Stimulated activated CD4-positive, alpha-beta T cell treated with anti-CD3 and anti-CD28 coated beads, Interleukin-1b, Interleukin-23, amount 100 ng/mL, for 1 hour (primary cell): Measurements from ENCODE around the gene KLHL8.

Experiments used
- DNase-seq, 2 donors: peaks; one replicate each; pipeline ENCODE4 v3.0.0-alpha.2; 2020; ENCODE audit warnings: low read depth in 2 of 2

KLHL8 gene

DNA sequence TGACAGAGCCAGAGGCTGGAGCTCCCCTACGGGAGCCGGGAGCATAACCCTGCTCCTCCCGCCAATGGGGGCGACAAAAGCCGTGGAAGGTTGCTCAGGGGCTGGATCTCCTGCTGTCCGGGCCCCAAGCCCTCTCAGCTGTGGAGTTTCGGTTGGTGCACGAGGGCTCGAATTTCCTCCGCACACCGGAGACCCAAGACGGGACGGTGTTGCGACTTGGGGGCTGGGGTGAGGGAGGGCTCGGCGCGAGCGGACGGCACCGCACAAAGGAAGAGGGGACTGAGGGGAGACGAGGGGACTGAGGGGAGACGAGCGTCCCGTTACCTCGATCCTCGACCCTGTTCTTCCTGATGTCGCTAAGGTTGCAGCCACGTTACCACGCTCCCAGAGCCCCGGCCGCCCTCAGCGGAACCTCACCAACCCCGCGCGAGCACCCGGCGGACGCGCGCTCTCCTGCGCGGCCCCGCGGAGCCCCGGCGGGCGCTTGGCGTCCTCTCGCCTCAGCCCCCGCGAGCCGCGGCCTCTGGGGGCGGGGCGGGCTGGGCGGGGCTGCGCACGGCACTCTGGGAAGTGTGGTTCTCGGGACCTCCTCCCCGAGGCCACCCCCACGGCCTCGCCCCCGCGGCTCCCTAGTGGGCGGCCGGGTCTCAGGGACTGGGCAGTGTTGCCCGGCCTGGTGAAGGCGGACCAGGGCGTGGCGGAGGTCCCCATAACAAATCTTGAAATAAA, at the start of gene KLHL8:
KLHL8 (minus strand) TSS at position 525 of the 729 bp plus-strand sequence. CDS start 25,079 bp downstream, outside the sequence.
- peak; percentile 65 to 72 for DNase-seq

- no peak for DNase-seq
Measured at GRCh38 chr4:87270144-87270543, 49.7 kb upstream of the KLHL8 start.

GRCh38 chr4:87268411-87268810, 48.0 kb upstream of the KLHL8 start:
- DNase-seq = no peak

- no peak for DNase-seq
Measured at GRCh38 chr4:87266986-87267385, 46.6 kb upstream of the KLHL8 start.

DNA sequence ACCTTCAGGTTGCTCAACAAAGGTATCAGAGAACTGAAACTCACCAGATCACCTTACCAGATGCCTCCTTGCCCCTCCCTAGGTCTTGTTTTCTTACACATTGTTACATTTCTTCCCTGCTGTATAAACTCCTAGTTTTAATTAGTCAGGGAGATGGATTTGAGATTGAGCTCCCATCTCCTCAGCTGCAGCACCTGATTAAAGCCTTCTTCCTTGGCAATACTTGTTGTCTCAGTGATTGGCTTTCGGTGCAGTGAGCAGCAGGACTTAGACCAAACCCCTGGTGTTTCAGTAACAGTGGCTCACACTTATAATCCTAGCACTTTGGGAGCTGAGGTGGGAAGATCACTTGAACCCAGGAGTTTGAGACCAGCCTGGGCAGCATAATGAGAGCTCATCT, 42.5 kb upstream of the KLHL8 start:
- DNase-seq = no peak

GRCh38 chr4:87260477-87260876, 40.1 kb upstream of the KLHL8 start:
- no peak for DNase-seq

- no peak for DNase-seq
Measured at GRCh38 chr4:87258677-87259076, 38.3 kb upstream of the KLHL8 start.

DNA sequence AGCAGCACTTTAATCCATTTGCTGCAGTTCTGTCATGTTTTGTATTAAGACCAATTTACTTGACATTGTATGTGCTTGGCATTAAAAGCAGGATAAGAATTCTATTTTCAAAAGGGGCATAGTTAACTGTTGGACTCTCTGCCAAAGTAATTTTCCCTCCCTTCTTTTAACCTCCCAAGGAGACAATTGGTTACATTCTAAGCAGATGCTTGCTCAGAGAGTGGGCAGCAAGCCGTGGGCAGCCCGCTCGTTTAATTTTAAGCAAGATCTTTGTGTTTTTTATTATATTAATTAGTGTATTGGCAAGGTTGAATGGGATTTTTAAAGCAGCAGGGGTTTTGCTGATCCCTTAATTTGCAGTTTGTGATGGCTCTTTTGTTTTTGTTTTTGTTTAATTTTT, 37.1 kb upstream of the KLHL8 start:
- no peak for DNase-seq

DNA sequence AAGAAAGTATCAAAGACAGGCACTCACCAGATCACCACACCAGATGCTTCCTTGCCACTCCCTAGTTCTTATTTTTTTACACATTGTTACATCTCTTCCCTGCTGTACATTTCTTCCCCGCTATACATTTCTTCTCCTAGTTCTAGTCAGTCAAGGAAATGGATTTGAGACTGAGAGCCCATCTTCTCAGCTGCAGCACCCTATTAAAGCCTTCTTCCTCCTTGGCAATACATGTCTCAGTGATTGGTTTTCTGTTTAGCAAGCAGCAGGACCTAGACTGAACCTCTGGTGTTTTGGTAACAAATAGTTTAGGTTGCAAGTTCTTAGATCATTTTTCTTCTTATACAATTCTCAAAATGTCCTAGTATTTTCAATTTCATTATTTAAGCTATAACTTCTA, 35.3 kb upstream of the KLHL8 start:
- no peak for DNase-seq

GRCh38 chr4:87251106-87251505, 30.7 kb upstream of the KLHL8 start:
- DNase-seq = no peak

GRCh38 chr4:87250294-87250693, 29.9 kb upstream of the KLHL8 start:
- DNase-seq = no peak

GRCh38 chr4:87249332-87250019, 29.1 kb upstream of the KLHL8 start:
- no peak for DNase-seq

DNA sequence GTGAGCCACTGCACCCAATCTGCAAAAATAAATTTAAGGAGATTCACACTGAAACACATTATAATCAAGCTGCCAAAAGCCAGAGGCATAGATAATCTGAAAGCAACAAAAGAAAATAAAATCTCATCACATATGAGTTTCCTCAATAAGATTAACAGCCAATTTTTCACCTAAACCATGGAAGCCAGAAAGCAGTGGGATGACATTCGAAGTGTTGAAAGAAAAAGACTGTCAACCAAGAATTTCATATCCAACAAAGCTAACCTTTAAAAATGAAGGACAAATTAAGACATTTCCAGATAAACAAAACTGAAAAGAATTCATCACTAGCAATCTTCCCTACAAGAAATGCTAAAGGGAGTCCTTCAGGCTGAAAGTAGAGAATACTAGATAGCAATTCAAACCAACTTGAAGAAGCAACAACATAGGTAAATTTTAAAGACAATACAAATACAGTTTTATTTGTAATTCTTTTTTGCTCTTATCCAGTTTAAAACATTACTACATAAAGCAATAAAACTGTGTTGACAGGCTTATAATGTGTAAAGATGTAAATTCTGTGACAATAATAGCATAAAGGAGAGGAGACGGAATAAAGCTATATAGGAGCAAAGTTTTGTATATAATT, 23.1 kb upstream of the KLHL8 start:
- DNase-seq = no peak

DNA sequence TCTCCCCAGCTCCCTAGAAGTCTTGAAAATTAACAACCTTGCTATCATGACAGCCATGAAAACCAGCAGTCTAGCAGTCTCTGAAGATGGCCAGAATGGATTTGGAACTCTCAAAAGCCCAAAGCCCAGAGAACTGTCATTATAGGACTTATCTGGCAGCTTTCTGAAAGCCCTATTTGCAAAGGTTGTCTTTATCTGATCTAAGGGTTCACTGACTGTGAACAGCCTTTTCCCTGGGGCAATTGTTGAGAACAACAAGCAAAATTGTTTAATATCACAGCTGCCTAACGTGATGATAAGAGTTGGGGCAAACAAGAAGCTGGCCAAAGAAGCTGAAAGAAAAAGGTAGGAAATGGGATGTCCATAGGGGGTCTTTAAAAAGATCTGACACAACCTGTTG, 20.9 kb upstream of the KLHL8 start:
- DNase-seq = no peak

GRCh38 chr4:87240341-87240740, 19.9 kb upstream of the KLHL8 start:
- DNase-seq = no peak

DNA sequence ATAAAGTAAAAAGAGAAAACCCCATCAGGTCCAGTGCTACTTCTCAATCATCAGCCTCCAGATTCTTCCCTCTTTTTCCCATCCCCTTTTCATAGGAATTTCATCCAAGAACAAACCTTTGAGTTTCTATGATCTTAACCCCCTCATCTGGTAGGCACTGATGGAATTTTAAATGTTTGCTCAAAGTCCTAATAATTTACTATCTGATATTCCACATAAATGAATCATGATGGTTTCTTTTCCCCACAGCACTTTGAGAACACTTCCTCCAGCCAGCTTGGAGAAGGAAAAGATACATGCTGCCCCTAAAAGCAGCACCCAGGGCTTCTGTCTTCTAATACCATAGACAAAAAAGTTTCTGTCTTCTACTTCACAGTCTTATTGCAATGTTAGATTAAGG, 19.4 kb upstream of the KLHL8 start:
- no peak for DNase-seq

- DNase-seq = no peak
Measured at GRCh38 chr4:87239194-87239593, 18.8 kb upstream of the KLHL8 start.

- no peak for DNase-seq
Measured at GRCh38 chr4:87236861-87237260, 16.4 kb upstream of the KLHL8 start.

DNA sequence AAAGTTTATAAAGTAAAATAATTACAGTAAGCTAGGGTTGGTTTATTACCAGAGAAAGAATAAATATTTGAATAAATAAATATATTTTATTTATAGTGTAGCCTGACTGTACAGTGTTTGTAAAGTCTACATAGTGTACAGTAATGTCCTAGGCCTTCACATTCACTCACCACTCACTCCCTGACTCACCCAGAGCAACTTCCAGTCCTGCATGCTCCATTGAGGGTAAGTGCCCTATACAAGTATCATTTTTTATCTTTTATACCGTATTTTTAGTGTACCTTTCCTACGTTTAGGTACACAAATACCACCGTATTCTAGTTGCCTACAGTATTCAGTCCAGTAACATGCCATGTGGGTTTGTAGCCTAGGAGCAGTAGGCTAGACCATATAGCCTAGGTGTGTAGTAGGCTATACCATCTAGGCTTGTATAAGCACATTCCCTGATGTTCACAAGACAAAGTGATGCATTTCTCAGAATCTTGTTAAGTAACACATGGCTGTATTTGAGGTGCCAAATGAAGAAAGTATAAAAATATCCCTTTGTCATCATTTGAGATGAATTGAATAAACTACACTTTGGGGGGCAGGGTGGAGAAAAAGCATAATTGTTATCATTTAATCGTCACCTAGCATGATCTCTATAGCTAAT, 14.7 kb upstream of the KLHL8 start:
- no peak for DNase-seq

- no peak for DNase-seq
Measured at GRCh38 chr4:87232216-87232615, 11.8 kb upstream of the KLHL8 start.

- DNase-seq = no peak
Measured at GRCh38 chr4:87230806-87231205, 10.4 kb upstream of the KLHL8 start.

DNA sequence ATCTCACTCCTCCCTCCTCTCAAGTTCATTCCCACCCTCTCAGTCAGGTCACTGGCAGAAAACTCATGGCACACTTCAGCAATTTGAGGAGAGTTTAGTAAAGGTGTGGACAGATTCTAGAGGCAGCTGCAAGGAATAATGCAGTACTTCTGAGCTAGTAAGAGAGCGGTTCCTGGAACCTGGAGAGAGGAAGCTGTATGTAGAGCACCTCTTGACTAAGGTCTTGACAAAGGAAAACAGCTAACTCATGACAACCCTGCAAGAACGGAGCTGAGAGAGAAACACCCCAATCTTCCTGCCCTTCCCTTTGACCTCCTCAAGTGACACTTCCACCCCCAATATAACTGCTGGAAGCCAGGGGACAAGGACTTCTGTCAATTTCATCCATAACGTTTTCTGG, 9.6 kb upstream of the KLHL8 start:
- no peak for DNase-seq
